DND-41 (cell line): ENCODE data around the gene RAD51B.

Experiments used
- ATAC-seq: fragments of 200-7000 bp; cut with Tn5 transposase; 3 replicates; pipeline ENCODE4 v1.9.1; 2021; ENCODE audit warnings: low read depth; ENCODE audit not compliant: insufficient read depth
- DNase-seq: peaks from one replicate; pipeline ENCODE4 v3.0.0-alpha.2; 2020
- H2AFZ ChIP-seq: 2 replicates; pipeline ENCODE4 v1.6.0; 2012; ENCODE audit warnings: low read depth, low read length
- H3K27ac ChIP-seq: 2 replicates; pipeline ENCODE4 v1.5.1; 2012; ENCODE audit warnings: low read length, inconsistent platforms
- H3K27me3 ChIP-seq: fragments of 200-600 bp; sonication (generic); 2 replicates; pipeline ENCODE4 v1.6.0; 2012; ENCODE audit warnings: low read length, mild to moderate bottlenecking, inconsistent platforms; ENCODE audit not compliant: insufficient read depth, poor library complexity
- H3K36me3 ChIP-seq: 2 replicates; pipeline ENCODE4 v1.5.1; 2012; ENCODE audit warnings: low read length, inconsistent platforms; ENCODE audit not compliant: insufficient read depth
- H3K4me1 ChIP-seq: 2 replicates; pipeline ENCODE4 v1.5.1; 2012; ENCODE audit warnings: mild to moderate bottlenecking, low read length; ENCODE audit not compliant: insufficient read depth
- H3K4me2 ChIP-seq: 2 replicates; pipeline ENCODE4 v1.6.0; 2012; ENCODE audit warnings: mild to moderate bottlenecking, moderate library complexity, low read length, inconsistent platforms; ENCODE audit not compliant: insufficient read depth
- H3K4me3 ChIP-seq, 2 experiments: fragments of 200-600 bp in 1 of 2; shearing (Covaris generic) in 1 of 2; 2 replicates each; pipeline ENCODE4 v1.5.1; 2012 to 2016; ENCODE audit warnings: inconsistent platforms in 2 of 2, low read length in 2 of 2, mild to moderate bottlenecking in 2 of 2, low read depth in 1 of 2, moderate library complexity in 1 of 2
- H3K79me2 ChIP-seq: 2 replicates; pipeline ENCODE4 v1.6.0; 2012; ENCODE audit warnings: low read length, inconsistent platforms; ENCODE audit not compliant: insufficient read depth
- H3K9ac ChIP-seq: 2 replicates; pipeline ENCODE4 v1.6.0; 2012; ENCODE audit warnings: low read depth, mild to moderate bottlenecking, inconsistent platforms, low read length, moderate library complexity
- H3K9me3 ChIP-seq: 2 replicates; pipeline ENCODE4 v1.5.1; 2012; ENCODE audit warnings: low read length, moderate library complexity, mild to moderate bottlenecking, inconsistent platforms; ENCODE audit not compliant: insufficient read depth, severe bottlenecking
- H4K20me1 ChIP-seq: 2 replicates; pipeline ENCODE4 v1.6.0; 2012; ENCODE audit warnings: low read length; ENCODE audit not compliant: insufficient read depth
- EZH2 ChIP-seq: IDR thresholded peaks from 3 replicates; pipeline ENCODE4 v1.6.1; 2012; ENCODE audit warnings: borderline replicate concordance, low read depth, mild to moderate bottlenecking, moderate library complexity, low read length, inconsistent platforms; ENCODE audit not compliant: severe bottlenecking
- TF ChIP-seq, protein P1 (sequence below): IDR thresholded peaks from 2 replicates; pipeline ENCODE4 v1.5.1; 2012; ENCODE audit warnings: borderline replicate concordance, low read length, moderate library complexity, mild to moderate bottlenecking; ENCODE audit not compliant: poor library complexity, severe bottlenecking; ENCODE audit errors: extremely low read depth

Gene RAD51B

DNA sequence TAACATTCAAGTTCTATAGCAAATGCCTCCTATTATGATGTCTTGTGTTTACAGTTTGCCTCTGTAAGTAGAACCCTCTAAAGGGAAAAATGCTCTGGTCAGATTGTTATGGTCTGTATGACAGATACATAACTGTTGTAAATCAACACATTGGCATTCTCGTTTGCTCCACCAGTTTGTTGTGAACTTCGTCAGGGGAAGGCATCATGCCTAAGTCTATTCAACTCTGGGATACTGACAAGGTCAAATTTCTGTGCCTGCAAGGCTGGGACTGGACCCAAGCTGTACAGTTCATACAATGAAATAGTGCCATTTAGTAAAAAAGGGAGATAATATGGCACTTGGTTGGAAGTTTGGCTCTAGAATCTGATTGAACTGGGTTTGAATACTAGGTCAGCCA is 392.3 kb downstream of the RAD51B start:
- Histone ChIP-seq H3K79me2 (no peaks in the 10 kb centered on the region), H3K4me1 (peaks cover 26% of the 10 kb centered on the region), H3K4me3 (no peak overlapping the region), H4K20me1 (no peaks in the 10 kb centered on the region), H3K9ac (no peak overlapping the region), H3K36me3 (no peaks in the 10 kb centered on the region), H3K27me3 (no peaks in the 10 kb centered on the region), H2AFZ (no peak overlapping the region), H3K9me3 (no peaks in the 10 kb centered on the region), H3K27ac (peak overlapping the region; percentile 84), H3K4me2 (no peak overlapping the region)
- no peak for TF ChIP-seq EZH2
- TF ChIP-seq, protein P1, sequence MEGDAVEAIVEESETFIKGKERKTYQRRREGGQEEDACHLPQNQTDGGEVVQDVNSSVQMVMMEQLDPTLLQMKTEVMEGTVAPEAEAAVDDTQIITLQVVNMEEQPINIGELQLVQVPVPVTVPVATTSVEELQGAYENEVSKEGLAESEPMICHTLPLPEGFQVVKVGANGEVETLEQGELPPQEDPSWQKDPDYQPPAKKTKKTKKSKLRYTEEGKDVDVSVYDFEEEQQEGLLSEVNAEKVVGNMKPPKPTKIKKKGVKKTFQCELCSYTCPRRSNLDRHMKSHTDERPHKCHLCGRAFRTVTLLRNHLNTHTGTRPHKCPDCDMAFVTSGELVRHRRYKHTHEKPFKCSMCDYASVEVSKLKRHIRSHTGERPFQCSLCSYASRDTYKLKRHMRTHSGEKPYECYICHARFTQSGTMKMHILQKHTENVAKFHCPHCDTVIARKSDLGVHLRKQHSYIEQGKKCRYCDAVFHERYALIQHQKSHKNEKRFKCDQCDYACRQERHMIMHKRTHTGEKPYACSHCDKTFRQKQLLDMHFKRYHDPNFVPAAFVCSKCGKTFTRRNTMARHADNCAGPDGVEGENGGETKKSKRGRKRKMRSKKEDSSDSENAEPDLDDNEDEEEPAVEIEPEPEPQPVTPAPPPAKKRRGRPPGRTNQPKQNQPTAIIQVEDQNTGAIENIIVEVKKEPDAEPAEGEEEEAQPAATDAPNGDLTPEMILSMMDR: no peak
- ATAC-seq: no peak
- DNase-seq: no peak

DNA sequence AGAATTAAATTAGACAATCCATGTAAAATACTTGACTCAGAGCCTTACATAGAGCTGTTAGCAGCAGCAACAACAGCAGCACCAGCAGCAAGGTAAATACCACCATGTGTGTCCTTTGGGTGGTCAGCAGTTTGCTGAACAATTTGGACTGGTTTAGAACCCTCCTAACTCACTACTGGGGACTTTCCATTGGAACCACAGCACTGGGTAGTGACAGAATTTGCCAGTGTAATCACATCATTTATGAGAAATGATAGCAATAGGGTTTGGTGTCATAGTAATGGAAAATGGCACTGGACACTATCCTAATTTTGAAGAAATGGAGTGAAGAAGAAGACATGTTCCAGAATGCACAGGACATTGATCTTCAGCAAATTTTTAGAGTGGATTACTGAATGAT is 392.8 kb downstream of the RAD51B start:
- Histone ChIP-seq H3K27ac (no peak overlapping the region), H3K27me3 (no peaks in the 10 kb centered on the region), H3K4me3 (no peak overlapping the region), H3K9me3 (no peaks in the 10 kb centered on the region), H3K9ac (no peak overlapping the region), H3K4me1 (peaks cover 26% of the 10 kb centered on the region), H4K20me1 (no peaks in the 10 kb centered on the region), H3K4me2 (no peak overlapping the region), H2AFZ (no peak overlapping the region), H3K36me3 (no peaks in the 10 kb centered on the region), H3K79me2 (no peaks in the 10 kb centered on the region)
- DNase-seq (no peak), ATAC-seq (no peak)
- TF ChIP-seq, protein P1: no peak
- no peak for TF ChIP-seq EZH2

DNA sequence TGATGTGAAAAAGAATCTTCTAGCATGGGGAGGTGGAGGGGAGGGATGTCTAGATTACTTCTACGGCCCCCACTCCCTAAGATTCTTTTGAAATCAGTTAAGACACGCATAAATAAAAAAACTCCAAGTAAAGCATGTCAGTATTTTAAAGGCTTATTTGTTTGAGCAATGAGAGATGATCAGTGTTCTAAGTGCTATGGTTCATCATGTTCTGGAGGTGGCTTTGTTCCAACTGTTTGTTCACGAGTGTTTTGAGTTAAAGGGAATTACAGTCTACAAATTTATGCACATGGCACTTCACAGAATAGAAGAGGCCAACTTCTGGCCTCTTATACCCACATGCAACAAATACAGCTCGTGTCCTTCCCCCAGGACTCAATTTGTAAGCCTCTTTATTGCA is 394.9 kb downstream of the RAD51B start:
- Histone ChIP-seq H3K9ac (no peak overlapping the region), H3K79me2 (no peaks in the 10 kb centered on the region), H3K4me3 (no peak overlapping the region), H3K4me1 (peaks cover 22% of the 10 kb centered on the region), H4K20me1 (no peaks in the 10 kb centered on the region), H3K27me3 (no peaks in the 10 kb centered on the region), H3K9me3 (no peaks in the 10 kb centered on the region), H3K36me3 (no peaks in the 10 kb centered on the region), H3K27ac (no peak overlapping the region), H3K4me2 (no peak overlapping the region), H2AFZ (no peak overlapping the region)
- TF ChIP-seq, protein P1: no peak
- TF ChIP-seq EZH2: no peak
- DNase-seq (no peak), ATAC-seq (no peak)

DNA sequence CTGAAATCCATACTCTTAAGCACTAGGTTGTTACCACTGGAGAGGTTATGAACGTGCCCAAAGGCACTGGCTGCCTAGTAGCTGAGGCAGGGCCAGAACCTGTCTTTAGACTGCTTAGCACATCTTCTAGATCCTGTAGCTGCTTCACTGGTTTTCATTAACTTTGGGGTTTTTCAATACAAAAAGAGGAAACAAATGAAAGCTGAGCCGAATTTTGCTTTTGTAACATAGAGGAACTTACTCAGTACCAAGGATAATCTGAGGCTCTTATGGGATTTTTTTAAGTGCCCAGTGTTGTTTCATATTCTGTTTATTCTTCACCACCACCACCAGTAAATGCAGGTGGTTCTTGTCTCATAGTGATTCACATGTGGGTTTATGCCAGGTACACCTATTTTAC is 396.1 kb downstream of the RAD51B start:
- H3K36me3 ChIP-seq: no peaks in the 10 kb centered on the region

More for the DNA sequence above, 396.1 kb downstream of the RAD51B start:
- no peaks in the 10 kb centered on the region for H4K20me1 ChIP-seq
- H3K4me2 ChIP-seq: no peak overlapping the region
- no peak overlapping the region for H2AFZ ChIP-seq
- H3K9ac ChIP-seq: no peak overlapping the region
- DNase-seq (no peak), ATAC-seq (no peak)
- H3K27ac ChIP-seq: no peak overlapping the region
- TF ChIP-seq EZH2: no peak
- TF ChIP-seq, protein P1: no peak
- peaks cover 10% of the 10 kb centered on the region for H3K4me1 ChIP-seq
- no peaks in the 10 kb centered on the region for H3K79me2 ChIP-seq
- H3K4me3 ChIP-seq: no peak overlapping the region
- no peaks in the 10 kb centered on the region for H3K9me3 ChIP-seq
- no peaks in the 10 kb centered on the region for H3K27me3 ChIP-seq
